Sigmoid colon (tissue), 4 donors: ENCODE data around the gene DUT.

Source experiments
- POLR2A ChIP-seq, 2 donors: fragments of 450-650 bp; IDR thresholded peaks; one replicate each; pipeline ENCODE4 v1.6.1; 2016; ENCODE audit warnings: antibody characterized with exemption in 2 of 2, mild to moderate bottlenecking in 2 of 2, moderate library complexity in 2 of 2
- POLR2AphosphoS5 ChIP-seq, 4 donors: sonication (generic); formaldehyde crosslinking; IDR thresholded peaks; one replicate each; pipeline ENCODE4 v1.6.1; 2017; ENCODE audit warnings: antibody characterized with exemption in 4 of 4
- TF ChIP-seq, protein P1 (sequence below), 4 experiments: fragments of 450-650 bp in 3 of 4; fragments of 200-600 bp in 1 of 4; IDR thresholded peaks; one replicate each; pipeline ENCODE4 v1.5.1; 2016 to 2019; ENCODE audit warnings: antibody characterized with exemption in 4 of 4, mild to moderate bottlenecking in 3 of 4, moderate library complexity in 2 of 4

DNA sequence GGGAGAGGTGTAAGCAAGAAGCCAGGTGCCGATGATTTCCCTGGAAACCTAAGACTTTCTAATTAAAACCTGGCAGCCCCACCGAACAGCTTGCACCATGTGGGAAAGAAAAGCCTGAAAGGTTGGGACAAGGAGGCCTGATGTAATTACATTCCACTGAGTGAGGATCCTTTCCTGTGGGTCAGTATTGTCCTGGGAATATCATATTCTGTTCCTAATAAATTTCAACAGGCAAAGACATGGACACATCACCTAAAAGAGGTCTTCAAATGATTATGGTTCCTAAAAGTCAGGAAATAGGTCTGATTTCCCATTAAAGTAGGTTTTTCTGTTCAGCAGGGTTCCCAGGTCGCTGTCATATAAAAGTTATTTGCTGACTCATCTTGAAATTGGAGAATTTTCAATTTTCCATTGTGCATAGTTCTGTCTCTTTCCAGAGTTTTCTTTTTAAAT lies 58.5 kb downstream of the DUT start:
- TF ChIP-seq, protein P1, sequence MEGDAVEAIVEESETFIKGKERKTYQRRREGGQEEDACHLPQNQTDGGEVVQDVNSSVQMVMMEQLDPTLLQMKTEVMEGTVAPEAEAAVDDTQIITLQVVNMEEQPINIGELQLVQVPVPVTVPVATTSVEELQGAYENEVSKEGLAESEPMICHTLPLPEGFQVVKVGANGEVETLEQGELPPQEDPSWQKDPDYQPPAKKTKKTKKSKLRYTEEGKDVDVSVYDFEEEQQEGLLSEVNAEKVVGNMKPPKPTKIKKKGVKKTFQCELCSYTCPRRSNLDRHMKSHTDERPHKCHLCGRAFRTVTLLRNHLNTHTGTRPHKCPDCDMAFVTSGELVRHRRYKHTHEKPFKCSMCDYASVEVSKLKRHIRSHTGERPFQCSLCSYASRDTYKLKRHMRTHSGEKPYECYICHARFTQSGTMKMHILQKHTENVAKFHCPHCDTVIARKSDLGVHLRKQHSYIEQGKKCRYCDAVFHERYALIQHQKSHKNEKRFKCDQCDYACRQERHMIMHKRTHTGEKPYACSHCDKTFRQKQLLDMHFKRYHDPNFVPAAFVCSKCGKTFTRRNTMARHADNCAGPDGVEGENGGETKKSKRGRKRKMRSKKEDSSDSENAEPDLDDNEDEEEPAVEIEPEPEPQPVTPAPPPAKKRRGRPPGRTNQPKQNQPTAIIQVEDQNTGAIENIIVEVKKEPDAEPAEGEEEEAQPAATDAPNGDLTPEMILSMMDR (IDR thresholded peaks at IDR 0.05) = no peak
- TF ChIP-seq POLR2AphosphoS5 (IDR thresholded peaks at IDR 0.05) = peak in 2 of 4 donors; percentile 12 to 20
- no peak for TF ChIP-seq POLR2A (IDR thresholded peaks at IDR 0.05)
